Activated CD4-positive, CD25-positive, alpha-beta regulatory T cell treated with anti-CD3 and anti-CD28 coated beads, Interleukin-2, amount 50 U/mL, for 16 hours (primary cell): ENCODE results near the gene DSCAM.

ENCODE experiments used
- DNase-seq: peaks from one replicate; pipeline ENCODE4 v3.0.0-alpha.2; 2020; ENCODE audit warnings: low read depth, low spot score

DSCAM gene

GRCh38 chr21:40139636-40140035 is 707.3 kb downstream of the DSCAM start:
- DNase-seq, result no peak

DNA sequence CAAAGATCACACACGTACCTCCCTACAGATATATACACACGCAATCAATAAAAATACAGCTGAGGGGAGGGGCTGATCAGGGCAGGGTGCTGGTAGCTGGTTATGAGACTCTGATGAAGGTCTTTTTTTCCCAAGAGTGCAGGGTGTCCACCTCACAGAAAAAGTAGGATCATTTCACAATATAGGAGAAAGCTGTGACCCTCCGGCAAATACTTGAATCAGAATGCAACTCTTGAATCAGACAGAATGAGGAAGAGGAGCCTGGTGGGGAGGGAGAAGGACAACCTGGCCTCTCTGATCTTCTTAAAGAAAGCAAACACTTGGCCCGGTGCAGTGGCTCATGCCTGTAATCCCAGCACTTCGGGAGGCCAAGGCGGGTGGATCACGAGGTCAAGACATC is 710.4 kb downstream of the DSCAM start:
- DNase-seq, result no peak

GRCh38 chr21:40134731-40135492 is 712.0 kb downstream of the DSCAM start:
- DNase-seq, result no peak

- DNase-seq, result no peak
Measured at GRCh38 chr21:40130476-40130875, 716.5 kb downstream of the DSCAM start.

DNA sequence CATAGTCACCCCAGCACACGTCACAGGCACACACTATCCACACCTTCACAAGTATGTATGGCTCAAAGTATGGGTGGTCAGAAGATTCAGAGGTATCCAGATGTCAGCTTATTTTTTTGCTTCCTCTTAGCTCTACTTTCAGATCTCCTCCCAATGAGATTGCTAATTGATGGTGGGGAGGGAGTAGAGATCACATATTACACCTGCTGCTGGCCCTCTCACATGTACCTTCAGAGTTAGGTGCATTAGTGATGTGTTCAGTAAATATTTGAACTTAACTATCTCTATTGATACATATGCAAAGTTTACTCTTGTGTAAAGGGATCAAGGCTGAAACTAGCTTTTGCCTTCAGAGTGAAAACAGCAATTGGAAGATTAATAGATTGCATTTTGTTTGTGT is 717.1 kb downstream of the DSCAM start:
- DNase-seq, result no peak

GRCh38 chr21:40128891-40129290 is 718.1 kb downstream of the DSCAM start:
- no peak for DNase-seq

DNA sequence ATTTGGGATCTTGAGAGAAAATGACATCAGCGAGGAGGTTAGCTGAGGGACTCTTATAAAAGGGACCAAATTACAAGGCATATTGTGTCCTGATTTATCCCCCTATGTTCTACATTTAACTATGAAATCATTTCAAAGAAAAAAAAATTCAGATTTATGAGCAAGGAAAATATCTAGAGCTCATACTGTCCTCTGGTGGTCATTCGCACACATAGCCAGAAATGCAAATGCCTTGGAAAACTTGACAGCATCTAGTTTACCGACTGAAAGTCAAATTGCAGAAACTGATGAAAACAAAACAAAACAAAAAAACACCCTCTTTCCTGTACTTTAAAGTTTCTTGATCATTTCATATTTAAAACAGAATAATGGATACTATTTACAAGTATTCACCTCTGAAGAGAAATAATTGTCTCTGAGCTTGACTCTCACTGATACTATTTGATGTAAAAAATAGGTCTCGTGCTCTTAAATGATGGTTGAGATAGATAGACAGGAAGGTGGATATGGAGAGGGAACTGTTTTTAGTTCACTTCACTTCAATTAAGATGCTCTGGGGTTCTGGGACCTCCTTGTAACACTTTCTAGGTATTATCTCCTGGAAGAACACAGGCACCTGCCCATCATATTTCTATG is 725.9 kb downstream of the DSCAM start:
- no peak for DNase-seq

GRCh38 chr21:40118527-40118926 is 728.4 kb downstream of the DSCAM start:
- DNase-seq, result no peak

DNA sequence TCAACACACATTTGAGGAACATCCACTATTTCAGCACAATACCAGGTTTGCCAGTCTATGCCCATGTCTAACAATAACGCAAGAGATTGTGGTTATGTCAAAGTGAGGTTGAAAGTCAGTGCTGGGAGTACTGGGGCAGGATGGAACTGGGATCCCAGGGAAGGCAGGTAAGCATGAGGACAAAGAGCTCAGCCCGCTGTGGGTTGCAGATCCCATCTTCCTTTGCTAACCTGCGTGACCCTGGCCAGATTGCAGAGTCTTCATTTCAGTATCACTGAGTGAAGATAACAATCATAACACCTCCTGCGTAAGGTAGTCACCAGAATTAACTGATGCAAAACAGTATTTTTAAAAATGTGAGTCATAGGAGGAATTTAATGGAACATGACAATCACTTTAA is 729.7 kb downstream of the DSCAM start:
- no peak for DNase-seq

DNA sequence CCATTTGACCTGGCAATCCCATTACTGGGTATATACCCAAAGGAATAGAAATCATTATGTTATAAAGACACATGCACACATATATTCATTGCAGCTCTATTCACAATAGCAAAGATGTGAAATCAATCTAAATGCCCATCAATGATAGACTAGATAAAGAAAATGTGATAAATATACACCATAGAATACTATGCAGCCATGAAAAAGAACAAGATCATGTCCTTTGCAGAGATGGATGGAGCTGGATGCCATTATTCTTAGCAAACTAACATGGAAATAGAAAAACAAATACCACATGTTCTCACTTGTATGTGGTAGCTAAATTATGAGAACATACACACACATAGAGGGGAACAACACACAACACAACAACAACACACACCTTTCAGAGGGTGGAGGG is 731.2 kb downstream of the DSCAM start:
- DNase-seq, result no peak

DNA sequence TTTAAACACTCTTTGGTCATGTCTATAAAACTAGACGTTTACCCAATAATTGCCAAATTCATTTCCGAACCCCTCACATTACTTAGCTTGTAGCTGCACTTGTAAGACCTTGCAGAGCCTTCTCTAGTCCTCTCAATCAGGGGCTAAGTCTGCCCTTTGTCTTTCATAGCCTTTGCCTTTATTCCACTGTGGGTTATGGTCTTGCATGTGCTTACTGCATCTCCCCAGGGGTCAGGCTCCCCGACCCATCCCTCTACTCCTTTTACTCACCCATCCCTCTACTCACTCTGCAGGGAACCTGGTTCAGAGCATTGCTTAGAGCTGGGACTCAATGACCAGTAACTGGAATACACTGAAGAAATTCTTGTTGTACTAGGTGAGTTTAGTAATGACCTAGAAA is 744.3 kb downstream of the DSCAM start:
- no peak for DNase-seq

DNA sequence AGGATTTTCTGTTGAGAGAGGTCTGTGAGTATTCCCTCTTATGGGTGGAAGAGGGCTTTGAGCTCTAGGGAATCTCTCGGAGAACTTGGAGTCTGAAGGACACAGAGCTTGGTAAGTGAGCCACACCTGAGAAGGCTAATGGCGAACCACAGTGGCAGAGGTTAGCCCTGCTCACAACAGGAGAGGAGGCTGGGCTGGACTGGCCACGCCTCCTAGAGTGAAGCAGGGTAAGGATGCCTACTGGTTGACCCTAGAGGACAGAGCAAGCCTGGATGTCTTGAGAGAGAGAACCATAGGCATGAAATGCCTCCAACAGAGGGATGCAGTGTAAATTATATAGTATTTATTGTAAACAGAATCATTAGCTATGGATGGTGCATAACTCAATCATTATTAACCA is 747.1 kb downstream of the DSCAM start:
- DNase-seq, result no peak

- no peak for DNase-seq
Measured at GRCh38 chr21:40095477-40095876, 751.5 kb downstream of the DSCAM start.

GRCh38 chr21:40080385-40080784 is 766.6 kb downstream of the DSCAM start:
- DNase-seq, result no peak

DNA sequence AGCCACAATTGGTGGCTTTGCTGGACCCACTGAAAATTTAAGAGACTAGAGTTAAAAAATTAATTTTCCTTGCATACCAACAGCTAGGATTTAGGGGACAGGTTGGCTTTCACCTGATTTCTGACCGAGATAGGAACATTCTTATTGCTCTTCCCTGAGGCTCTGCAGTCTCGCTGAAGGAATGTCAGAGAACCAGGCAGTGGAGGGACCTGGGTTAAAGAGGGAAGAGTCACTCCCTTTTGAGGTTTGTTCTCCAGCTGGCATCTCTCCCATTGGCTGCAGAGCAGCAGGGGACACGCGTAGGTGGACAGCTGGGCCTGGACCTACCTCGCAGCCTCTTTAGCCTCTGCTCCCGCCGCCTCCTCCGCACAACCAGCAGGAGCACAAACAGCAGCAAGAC is 772.2 kb downstream of the DSCAM start:
- DNase-seq, result no peak

DNA sequence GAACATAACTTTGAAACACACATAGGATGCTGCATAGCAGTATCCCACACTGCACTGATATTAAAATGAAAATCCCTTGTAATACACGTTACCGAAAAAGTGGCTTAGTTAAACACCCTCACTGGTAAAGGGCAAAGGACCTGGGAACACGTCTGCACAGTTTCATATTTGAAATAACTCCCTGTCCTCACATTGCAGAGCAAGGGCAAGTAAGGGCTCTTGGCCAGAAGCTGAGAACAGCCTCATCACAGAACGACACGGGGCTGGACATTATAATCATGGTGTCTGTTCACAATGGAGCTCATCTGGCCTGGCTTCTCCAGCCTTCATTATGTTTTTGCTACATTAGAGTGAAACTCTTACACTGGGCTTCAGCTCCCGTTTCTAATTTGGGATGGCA is 772.8 kb downstream of the DSCAM start:
- DNase-seq, result no peak

DNA sequence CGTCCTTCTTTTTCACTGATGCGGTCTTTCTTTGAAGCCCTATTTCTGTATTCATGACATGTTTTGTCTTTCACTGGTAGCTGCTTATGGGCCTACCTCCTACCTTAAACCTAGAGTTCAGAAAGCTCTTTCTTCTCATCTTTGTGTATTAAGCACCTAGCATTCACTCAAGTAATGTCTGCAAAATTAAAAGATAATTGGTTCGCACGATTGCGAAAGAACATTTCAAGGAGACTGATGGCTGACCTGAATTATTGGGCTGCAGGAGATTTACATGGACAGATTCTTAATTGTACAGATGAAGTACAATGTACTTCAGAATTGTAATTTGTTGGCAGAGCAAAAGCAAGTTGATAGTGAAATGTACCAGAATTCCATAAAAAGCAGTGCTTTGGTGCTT is 773.3 kb downstream of the DSCAM start:
- no peak for DNase-seq

GRCh38 chr21:40070871-40071270 is 776.1 kb downstream of the DSCAM start:
- no peak for DNase-seq

DNA sequence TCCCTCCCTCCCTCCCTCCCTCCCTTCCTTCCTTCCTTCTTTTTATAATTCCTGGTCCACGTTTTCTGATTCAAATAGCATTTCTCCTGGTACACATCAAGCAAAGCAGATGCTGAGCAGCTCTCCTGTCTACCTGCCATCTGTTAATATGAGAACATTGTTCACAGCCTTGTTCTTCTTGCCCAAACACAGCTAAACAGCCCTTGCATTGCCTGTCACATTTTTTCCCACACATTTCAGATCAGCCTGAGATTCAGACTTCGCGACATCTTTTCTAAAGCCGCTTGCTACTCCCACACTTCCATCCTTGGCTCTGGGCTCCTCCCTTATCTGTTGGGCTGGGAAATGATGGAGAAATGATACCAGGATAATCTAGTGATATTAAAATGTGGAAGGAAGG is 779.2 kb downstream of the DSCAM start:
- no peak for DNase-seq

DNA sequence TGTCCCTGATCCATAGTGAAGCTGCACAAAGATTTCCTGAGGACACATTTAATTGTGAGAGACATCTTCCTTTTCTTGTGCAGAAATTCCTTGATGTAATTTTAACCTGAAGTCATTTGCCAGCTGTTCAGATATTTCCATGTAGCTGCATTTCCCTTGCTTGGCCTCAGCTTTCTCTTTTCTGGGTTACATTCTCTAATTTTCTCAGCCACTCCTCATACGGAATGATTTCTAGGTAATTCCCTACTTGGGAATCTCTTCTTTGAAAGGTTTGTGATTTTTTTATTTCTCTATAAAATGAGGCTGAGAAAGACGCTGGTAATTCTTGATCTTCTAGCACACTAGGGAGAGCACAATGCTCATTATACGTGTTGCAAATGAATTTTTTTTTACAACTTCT is 780.7 kb downstream of the DSCAM start:
- DNase-seq, result no peak

DNA sequence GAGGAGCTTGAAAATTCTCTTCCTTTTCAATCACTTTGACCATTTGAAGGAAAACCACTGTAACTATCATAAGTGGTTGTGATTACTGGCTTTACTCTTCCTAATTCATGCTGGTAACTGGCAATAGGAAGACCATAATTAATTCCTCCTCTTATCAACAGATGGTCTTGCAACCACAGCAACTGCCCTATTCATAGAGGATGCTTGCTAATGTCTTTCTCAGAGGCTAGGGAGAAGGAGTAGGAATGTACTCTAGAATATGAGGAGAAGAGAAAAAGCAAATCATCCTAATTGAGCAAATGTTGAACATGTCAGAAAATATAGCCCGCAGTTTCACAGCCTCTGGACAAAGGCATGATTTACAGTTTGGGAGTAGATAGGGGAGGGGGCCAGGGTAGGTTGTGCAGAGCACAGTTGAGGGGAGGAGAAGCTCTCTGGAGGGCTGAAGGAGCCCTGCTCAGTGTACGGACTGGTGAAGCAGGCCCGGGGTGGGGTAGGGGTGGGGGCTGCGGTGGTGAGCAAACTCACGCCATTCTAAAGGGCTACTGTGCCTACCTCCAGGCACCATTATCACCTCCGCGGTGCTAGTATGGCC is 786.8 kb downstream of the DSCAM start:
- DNase-seq, result no peak

DNA sequence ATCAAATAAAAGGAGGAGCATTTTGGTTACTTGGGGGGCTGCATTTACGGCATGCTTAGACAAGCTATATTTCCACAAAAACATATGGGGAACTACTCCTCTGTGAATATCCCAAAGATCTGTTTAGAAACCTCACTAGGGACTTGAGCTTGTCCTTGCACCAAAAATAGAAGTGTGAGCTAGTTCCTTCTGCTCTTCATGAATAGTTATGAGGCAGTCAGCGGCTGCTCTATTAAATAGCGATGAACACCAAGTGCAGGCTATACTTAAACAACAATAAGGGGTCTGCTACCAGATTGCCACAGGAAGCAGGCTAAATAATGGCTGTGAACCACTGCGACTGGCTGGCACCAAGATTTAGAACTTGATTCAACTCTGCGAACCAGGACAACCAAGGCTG is 789.6 kb downstream of the DSCAM start:
- DNase-seq, result no peak

- no peak for DNase-seq
Measured at GRCh38 chr21:40056031-40056430, 790.9 kb downstream of the DSCAM start.
